GM04503 (cell line): ENCODE data around the gene NOM1.

ENCODE experiments used
- DNase-seq: peaks from one replicate; pipeline ENCODE4 v3.0.0-alpha.2; 2012; ENCODE audit warnings: low read depth

The NOM1 gene

DNA sequence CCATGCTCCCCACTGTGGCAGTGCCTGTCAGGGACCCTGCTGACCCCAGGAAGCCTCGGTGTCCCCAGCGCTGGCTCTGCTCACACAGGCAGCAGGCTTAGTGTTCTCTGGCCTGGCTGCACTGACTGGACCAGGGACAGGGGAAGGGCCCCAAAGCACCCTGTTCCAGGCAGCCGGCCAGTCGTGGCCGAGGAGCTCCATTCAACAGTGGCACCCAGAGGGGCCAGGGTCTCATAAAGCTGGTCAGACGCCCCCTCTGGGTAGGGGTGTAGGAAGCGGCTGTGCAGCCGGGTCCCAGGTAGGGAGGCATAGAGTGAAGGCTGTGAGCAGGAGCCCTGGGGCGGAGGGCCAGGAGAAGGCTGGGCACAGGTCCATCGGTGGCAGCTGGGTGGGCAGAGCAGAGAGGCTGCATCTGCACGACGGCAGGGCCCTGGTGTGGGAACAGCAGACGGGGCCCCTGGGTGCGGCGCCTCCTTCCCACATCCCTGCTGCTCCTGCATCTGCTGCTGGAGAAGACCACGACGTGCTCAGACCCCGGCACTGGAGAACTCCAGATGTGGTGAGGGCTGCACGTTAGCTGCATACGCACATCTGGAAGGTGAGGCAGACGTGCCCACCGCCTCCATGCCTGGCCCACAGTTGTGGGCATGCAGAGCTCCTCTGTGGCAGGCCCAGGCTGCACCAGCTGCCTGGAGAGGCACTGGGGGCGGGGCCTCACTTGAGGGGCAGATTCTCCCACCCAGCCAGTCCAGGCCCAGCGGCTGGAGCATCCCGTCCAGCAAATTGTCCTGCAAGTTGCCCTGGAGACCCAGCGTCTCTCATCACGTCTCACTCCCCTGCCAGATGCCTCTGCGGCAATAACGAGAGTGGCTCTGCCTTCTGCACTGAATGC lies 35.8 kb downstream of the NOM1 start:
- DNase-seq: no peak

DNA sequence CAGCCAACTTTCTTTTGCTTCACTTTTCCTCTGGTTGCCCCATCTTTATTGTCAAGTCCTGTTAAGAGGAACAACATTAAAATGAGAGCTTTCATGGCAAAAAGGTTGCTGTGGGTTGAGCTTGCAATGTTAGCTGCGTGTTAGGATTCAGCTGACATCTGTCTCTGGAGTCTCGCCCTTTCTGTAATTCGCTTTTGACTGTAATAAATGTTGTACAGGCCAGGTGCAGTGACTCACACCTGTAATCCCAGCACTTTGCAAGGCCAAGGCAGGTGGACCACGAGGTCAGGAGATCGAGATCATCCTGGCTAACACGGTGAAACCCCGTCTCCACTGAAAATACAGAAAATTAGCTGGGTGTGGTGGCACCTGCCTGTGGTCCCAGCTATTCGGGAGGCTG lies 36.9 kb downstream of the NOM1 start:
- no peak for DNase-seq

DNA sequence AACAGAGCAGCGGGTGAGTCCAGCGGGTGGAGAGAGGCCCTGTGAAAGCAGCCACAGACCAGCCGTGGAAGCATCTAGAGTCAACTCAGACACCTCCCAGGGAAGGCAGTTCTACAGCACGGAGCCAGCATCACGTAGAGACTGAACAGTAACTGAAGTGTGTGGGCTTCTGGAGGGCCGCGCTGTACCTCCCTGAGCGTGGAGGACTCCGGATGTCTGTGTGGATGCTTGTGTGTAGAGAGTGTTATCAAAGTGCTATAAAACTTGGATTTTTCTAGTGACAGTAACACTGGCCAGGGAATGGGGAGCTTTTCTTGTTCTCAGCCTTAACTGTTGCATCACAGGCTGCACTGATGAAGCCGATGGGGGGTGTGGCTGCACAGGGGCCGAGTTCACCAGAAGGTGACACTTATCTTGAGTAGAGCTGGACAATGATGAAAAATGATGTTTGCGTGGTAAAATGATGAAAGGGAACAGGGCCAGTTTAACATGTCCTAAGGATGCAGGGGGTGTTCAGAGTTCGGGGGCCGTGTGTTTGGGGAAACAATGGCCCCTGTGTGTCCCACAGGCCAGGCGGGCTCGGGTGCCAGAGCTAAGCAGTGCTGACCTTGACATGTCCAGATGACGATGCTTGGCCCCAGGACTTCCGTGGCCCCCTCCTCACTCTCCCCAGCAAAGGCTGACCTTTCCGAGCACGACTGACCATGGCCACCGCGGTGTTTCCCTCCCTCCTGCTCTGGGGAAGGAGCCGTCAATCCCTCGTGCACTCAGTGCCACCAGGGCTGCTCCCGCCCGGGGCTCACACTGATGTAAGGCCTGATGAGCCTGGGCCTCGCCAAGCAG lies 39.1 kb downstream of the NOM1 start:
- DNase-seq: no peak

DNA sequence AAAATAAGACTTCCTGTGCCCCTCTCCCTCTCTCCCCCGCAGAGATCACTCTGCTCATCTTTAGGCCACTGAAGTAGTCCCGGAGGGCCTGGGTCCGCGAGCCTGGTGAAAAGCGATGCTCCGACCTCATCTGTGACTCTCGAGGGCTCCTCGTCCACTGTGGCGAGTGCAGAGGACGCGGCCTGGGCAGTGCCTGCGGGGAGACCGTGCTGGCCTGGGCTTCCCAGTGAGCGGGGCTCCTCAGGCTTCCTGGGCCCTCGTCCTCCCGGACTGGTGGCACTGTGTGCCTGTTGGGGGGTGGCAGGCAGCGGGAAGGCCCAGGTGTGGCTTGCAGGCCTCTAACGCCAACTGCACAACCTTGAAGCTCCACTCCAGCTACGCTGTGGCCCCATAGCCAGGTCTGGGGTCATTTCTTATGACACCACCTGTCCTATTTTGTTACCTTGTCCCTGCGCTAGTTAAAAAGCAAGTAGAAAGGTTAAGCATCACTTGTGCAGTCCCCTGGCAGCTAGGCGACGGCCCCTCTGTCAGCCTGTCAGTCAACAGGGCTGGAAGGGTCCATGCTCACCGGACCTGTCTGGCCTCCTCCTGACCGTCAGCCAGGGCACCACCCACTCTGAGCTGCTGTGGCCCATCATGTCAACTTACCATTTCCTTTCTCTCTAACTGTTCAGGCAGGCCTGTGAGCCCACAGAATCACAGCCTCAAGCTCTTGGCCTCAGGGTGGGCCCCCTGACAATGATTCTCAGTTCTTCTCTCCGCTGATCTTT lies 40.4 kb downstream of the NOM1 start:
- no peak for DNase-seq

DNA sequence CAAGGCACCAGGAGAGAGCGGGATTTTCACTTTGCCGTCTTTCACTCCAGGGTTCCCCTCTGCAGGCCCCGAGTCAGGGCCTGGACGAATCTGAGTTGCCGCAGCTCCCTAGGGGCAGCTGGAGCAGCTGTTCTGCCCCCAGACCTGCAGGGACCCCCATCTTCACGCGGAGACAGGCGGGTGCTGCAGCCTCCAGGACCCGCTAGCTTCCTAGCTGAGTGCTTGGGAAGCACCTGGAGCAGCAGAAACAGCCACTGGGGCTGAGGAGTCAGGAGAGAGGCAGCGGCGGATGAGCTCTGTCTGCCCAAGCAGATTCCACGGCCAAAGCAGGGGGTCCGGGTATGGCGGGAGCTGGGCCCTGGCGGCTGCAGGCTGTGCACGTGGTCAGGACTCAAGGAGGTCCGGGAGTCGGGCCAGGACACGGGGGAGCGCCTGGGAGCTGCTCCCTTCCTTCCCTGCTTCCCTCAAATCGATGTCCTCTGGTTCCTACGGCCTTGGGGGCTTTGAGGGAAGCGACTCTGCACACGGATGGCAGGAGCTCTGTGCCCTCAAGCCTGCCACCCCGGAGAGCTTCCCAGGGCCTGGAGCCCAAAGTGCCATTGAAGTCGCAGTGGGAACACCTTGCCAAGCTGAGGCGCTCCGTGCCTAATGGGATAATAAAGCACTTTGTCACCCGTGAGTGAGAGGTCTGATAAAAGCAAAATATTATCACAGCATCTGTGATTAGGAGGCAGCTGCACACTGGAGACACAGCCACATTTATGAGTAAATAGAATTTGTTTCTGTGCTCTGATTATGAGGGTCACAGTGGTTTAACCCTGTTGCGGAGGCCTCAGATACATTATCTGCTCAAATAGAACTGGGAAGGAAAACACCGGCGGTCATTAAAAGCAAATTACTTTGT lies 43.8 kb downstream of the NOM1 start:
- DNase-seq: no peak

DNA sequence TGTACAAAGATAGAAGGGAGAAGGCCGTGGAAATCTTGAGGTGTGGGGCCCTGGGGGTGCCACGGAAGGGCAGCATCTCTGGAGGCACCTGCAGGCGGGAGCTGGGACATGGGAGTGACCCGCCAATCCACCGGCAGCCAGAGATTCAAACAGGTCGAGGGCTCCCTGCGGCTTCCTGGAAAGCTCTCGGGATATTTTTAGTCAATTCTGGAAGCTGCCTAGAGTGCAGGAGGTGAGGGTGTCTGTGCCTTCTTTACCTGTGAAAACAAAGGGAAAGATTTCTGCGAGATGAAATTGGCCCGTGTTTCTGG lies 44.4 kb downstream of the NOM1 start:
- DNase-seq: no peak

DNA sequence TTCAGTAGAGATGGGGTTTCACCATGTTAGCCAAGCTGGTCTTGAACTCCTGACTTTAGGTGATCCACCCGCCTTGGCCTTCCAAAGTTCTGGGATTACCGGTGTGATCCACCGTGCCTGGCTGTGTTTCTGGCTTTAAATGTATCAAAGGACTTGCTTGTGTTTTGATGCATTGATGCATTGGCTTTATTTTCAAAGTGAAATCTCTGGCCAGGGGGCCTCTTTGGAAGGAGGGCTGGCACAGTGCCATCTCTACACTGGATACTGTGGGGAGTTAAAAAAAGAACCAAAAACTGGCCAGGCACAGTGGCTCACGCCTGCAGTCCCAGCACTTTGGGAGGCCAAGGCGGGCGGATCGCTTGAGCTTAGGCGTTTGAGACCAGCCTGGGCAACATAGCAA lies 44.9 kb downstream of the NOM1 start:
- no peak for DNase-seq

DNA sequence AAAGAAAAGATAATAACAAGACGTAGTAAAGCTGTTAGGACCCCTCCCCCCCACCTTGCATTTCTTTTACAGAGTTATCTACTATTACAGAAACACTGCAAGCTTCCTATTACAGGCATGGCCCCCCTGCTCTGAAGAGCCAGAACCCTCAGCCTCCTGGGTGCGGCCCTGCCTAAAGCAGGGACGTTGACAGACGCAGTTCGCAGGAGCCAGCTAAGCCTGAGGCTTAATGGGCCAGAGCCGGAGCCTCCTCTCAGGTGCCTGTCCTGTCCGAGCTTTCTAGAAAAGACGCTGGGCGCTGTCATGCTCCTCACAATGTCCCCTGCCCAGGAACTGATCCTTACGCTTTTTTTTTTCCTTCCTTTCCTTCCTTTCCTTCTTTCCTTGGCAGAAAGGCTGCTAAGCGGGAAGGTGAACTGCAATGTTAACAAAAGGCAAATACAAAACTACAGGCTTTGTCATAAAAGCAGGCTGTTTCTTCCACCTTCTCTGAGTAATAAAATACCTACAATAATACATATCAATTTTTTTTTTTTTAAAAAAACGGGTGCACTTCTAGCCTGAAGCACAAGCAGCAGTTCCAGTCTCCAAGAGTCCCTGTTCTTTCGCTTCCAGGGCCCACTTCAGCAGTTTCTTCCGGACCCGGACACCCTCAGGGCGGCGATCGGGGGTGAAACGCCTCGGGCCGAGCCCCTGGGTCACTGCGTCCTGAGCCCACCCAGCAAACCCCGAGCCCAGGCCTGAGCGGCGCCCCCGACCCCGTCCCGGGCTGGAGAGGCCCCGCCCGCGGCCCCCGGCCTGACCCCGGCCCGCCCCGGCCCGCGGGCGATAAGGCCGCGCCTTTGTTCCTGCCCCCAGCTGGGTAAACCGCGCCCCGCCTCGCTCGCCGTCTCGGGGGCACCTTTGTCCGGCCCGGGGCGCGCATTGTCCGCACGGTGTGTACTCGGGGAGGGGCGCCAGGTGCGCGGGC lies 49.8 kb downstream of the NOM1 start:
- DNase-seq: no peak

DNA sequence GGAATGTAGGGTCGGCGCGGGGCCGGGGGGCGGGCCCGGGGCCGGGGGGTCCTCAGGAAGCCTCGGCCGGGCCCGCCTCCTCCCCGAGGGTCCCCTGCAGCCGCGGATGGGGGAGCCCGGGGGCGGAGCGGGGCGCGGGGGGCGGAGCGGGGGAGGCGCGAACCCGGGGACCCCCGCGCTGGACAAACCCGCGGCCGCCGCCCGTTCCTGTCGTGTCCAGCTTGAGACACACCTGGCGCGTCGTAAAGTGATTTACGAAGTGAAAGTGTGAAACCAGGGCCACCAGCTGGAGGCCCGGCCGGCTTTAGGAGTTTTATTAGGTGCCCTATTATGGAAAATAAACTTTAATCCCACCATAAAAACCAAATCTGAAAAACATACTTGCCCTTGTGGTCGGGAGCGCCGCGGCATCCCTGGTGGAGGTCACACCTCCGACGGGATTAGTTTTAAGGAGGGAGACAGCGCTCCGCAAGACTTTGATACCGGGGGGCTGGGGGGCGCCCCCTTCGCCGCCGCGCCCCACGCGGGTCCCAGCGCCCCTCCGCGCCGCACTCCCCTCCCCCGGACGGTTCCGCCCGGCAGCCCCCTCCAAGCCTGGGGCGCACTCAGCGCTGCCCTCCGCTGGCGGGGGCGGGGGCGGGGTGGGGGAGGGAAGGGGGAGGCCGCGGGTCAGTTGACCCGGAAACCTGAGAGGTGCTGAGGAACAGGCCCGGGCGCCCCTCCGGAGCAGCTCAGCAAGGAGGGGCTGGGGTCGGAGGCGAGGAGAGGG lies 50.6 kb downstream of the NOM1 start:
- DNase-seq: no peak

DNA sequence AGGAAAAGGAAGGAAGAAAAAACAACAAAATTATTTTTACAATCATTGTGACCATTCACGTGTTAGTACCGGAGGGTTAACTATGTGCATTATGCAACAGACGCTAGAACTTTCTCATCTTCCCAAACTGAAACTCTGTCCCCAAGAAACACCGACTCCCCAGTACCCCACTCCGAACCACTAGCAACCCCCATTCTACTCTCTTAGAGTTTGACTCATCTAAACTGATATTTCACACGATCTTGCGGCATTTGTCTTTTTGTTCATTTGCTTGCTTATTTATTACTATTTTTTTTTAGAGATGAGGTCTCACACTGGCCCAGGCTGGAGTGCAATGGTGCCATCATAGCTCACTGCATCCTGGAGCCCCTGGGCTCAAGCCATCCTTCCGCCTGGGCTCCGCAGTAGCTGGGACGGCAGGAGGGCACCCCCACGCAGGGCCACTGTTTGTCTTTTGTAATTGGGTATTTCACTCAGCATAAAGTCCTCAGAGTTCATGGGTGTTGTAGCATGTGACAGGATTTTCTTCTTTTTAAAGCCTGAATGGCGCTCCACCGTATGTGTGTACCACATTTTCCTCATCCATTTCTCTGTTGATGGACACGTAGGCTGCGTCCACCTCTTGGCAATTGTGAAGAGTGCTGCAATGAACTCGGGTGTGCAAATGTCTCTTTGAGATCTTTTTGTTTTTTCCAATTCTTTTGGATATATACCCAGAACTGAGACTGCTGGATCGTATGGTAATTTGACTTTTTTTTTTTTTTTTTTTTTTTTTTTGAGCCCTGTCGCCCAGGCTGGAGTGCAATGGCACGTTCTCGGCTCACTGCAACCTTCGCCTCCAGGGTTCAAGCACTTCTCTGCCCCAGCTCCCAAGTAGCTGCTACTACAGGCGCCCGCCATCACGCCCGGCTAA lies 51.5 kb downstream of the NOM1 start:
- DNase-seq: no peak

DNA sequence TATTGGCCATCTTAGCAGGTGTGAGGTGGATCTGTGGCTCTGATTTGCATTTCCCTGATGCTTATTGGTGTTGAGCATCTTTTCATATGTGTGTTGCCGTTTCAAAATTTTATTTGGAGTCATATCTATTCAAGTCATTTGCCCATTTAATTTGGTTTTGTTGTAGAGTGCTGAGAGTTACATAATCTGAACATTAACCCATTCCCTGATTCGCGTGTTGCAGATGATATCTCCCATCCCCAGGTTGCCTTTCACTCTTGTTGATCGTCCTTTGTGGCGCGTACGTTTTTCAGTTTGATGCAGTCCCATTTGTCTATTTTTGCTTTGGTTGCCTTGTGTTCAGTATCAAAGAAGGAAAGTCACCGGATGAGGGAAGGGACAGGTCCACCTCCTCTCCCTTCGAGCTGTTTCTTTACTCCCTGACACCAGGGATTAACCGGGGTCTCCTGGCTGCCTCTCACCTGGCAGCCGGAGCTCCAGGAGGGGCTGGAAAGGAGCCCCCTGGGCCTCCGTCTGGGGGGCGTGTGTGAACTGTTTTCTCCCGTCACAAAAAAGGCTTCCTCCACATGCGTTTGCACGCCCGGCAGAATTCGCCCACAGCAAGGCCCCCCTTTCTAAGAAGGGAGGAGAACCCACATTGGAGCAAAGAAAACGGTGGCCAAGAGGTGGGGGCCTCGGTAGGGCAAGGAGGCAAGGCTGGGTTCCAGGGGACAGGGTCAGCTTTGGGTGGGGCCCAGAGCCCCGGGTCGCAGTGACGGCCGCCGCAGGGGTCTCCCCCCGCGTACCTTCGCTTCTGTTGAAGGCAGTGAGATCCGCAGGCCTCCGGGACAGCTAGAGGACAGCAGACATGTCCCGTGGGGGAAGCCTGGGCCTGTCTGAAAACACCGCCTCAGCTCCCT lies 52.7 kb downstream of the NOM1 start:
- no peak for DNase-seq

DNA sequence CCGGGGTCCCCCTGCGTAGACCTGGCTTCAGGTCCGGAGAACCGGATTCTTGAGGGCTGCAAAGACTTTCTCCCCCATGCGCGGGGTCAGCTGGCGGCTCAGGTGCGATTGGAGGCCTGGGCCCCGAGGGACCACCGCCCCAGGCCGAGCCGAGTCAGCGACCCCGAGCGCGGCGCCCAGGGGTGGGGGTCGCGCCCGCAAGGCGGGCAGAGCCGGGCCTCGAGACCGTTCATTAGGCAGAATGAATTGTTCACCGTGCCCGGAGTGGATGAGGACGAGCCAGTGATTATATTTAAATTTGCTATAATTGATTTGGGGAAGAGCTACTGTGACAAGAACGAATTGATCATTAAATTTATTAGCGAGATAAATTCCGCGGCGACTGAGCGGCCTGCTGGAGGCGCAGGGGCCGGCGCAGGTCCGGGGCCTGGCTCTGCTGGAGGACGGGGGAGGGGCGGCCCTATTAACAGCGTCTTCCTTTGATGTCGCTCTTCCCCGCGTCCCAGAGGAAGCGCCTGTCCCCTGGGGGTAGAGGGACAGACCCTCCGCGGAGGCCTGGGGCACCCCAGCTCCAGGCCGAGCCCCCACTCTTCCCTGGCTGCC lies 53.4 kb downstream of the NOM1 start:
- DNase-seq: no peak

DNA sequence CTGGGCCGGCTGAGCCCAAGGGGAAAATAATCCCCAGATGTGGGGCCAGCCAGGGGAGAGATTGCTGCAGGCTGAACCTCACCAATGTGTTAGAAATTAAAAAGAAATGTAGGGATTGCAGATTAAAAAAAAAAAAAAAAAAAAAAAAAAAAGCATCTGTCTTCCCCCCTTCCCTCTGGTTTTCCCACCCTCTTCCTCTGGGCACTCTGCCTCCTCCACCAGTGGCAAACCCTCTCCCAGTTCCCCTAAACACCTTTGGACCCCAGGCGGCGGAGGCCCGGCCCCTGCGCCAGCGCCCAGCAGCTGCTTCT lies 53.9 kb downstream of the NOM1 start:
- no peak for DNase-seq

DNA sequence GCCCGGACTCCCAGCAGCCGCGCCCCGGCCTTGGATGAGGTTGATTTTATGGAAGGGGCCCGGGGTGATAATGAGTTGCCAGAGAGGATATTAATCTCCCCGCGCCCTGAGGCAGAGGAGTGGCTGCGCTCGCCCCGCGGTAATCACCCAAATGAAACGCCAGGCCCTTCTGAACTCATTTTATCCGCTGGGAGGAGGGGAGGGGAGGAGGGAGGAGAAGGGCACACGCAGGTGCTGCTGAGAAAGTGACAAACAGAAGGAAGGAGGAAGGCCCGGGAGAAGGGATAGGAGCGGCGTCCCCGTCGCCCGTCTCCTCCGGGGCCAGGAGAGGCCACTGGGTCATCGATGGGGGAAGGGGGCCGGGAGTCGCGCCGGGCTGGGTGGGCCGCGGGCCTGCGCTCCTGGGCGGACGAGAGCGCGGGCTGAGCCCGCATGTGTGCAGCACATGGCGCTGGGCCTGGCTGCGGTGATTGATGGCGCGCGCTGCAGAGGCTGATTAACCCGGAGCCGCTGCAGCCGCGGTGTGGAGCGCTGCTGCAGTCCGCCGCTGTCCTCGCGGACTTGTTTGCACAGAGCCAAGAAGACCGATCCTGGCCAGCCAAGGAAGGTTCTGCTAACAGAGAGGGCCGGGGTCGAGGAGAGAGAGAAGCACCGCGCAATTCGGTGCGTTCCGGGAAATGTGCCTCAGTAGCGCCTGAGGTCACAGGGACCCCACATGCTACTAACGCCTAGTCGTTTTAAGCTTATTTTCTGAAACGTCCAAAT lies 54.4 kb downstream of the NOM1 start:
- DNase-seq: no peak

DNA sequence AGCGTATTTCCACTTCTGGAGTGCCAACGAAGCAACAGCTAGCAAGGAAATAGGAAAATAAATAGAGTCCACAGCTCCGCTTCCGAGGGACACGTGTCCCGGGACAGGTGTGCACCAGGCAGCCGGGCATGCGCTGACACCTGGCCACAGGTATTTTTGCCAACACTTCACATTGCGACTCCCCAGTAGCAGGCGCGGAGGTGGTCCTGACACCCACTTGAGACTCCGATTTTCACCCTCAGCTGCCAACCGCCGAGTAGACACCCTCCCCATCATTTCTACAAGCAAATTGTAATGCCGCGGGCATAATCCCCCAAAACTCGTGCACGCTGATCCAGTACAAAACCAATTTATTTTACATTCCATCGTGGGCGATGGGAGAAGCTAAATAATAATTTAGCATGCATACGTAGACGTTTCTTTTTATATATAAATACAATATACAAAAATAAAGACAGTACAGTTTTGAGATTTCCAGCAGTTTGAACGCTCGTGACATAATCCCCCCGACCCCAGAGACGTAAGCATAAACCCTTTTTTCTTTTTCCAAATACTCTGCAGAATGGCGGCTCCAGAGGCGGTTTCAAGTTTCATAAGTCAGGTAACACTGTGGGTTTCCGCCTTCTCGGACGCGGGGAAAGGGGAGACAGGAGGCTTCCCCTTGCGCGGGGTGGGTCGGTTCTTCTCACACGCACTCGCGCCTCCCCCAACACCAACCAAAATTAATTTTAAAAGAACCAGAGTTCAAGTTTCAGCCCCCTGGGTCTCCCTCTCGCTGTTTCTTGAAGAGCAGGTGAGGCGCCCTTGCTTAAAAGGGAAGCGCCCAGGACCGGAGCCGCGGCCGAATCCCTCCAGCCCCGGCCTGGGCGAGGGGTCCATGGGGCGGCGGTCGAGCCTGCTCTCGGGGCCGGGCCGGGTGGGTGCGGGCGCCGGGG lies 55.3 kb downstream of the NOM1 start:
- no peak for DNase-seq
